ENCODE measurements around the gene TSC1.

The TSC1 gene

GRCh38 chr9:132887181-132888120 is 57.0 kb downstream of the TSC1 start:
- H3K27me3 Mint-ChIP-seq = no peaks in the 10 kb centered on the region
- no peak for DNase-seq (ENCODE audit: low spot score in 2 of 2)
- no peak for ATAC-seq (replicated peaks; ENCODE audit: extremely low read depth, poor library complexity, severe bottlenecking)
- no peak overlapping the region for H3K4me3 Mint-ChIP-seq
- peaks cover 5% of the 10 kb centered on the region for H3K4me1 Mint-ChIP-seq
- no peak overlapping the region for H3K27ac Mint-ChIP-seq (ENCODE audit: low read depth)
- no peaks in the 10 kb centered on the region for H3K36me3 Mint-ChIP-seq (ENCODE audit: insufficient read depth)
- H3K9me3 Mint-ChIP-seq = no peaks in the 10 kb centered on the region

GRCh38 chr9:132886334-132886725 is 58.1 kb downstream of the TSC1 start:
- H3K4me3 Mint-ChIP-seq = no peak overlapping the region
- peaks cover 5% of the 10 kb centered on the region for H3K4me1 Mint-ChIP-seq

GRCh38 chr9:132885720-132886333 is 58.6 kb downstream of the TSC1 start:
- ATAC-seq (replicated peaks; ENCODE audit: extremely low read depth, poor library complexity, severe bottlenecking) = no peak
- no peak for DNase-seq (ENCODE audit: low spot score in 2 of 2)
- Mint-ChIP-seq H3K27ac (ENCODE audit: low read depth) (no peak overlapping the region), H3K4me3 (no peak overlapping the region), H3K27me3 (no peaks in the 10 kb centered on the region), H3K4me1 (peaks cover 5% of the 10 kb centered on the region), H3K36me3 (ENCODE audit: insufficient read depth) (peaks cover 2% of the 10 kb centered on the region), H3K9me3 (no peaks in the 10 kb centered on the region)

More at GRCh38 chr9:132886334-132886725, 58.1 kb downstream of the TSC1 start:
- Mint-ChIP-seq H3K27me3 (no peaks in the 10 kb centered on the region), H3K9me3 (no peaks in the 10 kb centered on the region), H3K27ac (ENCODE audit: low read depth) (no peak overlapping the region), H3K36me3 (ENCODE audit: insufficient read depth) (peaks cover 2% of the 10 kb centered on the region)
- no peak for ATAC-seq (replicated peaks; ENCODE audit: extremely low read depth, poor library complexity, severe bottlenecking)
- DNase-seq (ENCODE audit: low spot score in 2 of 2) = no peak

GRCh38 chr9:132883349-132884294 is 60.8 kb downstream of the TSC1 start:
- ATAC-seq (replicated peaks; ENCODE audit: extremely low read depth, poor library complexity, severe bottlenecking) = no peak
- Mint-ChIP-seq H3K4me3 (no peak overlapping the region), H3K9me3 (no peaks in the 10 kb centered on the region), H3K4me1 (peaks cover 18% of the 10 kb centered on the region), H3K27me3 (no peaks in the 10 kb centered on the region), H3K36me3 (ENCODE audit: insufficient read depth) (peaks cover 9% of the 10 kb centered on the region), H3K27ac (ENCODE audit: low read depth) (no peak overlapping the region)
- DNase-seq (ENCODE audit: low spot score in 2 of 2) = no peak

GRCh38 chr9:132882616-132883015 is 61.8 kb downstream of the TSC1 start:
- ATAC-seq (replicated peaks; ENCODE audit: extremely low read depth, poor library complexity, severe bottlenecking) (no peak), DNase-seq (ENCODE audit: low spot score in 2 of 2) (no peak)
- Mint-ChIP-seq H3K9me3 (no peaks in the 10 kb centered on the region), H3K36me3 (ENCODE audit: insufficient read depth) (peaks cover 10% of the 10 kb centered on the region), H3K4me1 (peaks cover 17% of the 10 kb centered on the region), H3K27ac (ENCODE audit: low read depth) (no peak overlapping the region), H3K27me3 (no peaks in the 10 kb centered on the region), H3K4me3 (no peak overlapping the region)

GRCh38 chr9:132881826-132882225 is 62.6 kb downstream of the TSC1 start:
- no peak for ATAC-seq (replicated peaks; ENCODE audit: extremely low read depth, poor library complexity, severe bottlenecking)
- Mint-ChIP-seq H3K9me3 (no peaks in the 10 kb centered on the region), H3K36me3 (ENCODE audit: insufficient read depth) (peaks cover 15% of the 10 kb centered on the region), H3K4me3 (no peak overlapping the region), H3K27me3 (no peaks in the 10 kb centered on the region), H3K27ac (ENCODE audit: low read depth) (no peak overlapping the region), H3K4me1 (peaks cover 17% of the 10 kb centered on the region)
- no peak for DNase-seq (ENCODE audit: low spot score in 2 of 2)

GRCh38 chr9:132880324-132880661 is 64.1 kb downstream of the TSC1 start:
- Mint-ChIP-seq H3K27me3 (no peaks in the 10 kb centered on the region), H3K4me1 (peaks cover 17% of the 10 kb centered on the region), H3K27ac (ENCODE audit: low read depth) (no peak overlapping the region), H3K36me3 (ENCODE audit: insufficient read depth) (peaks cover 15% of the 10 kb centered on the region), H3K9me3 (no peaks in the 10 kb centered on the region), H3K4me3 (peak overlapping the region; percentile 17)
- ATAC-seq (replicated peaks; ENCODE audit: extremely low read depth, poor library complexity, severe bottlenecking) (no peak), DNase-seq (ENCODE audit: low spot score in 2 of 2) (no peak)

GRCh38 chr9:132879457-132880323 is 64.7 kb downstream of the TSC1 start:
- Mint-ChIP-seq H3K4me1 (peaks cover 17% of the 10 kb centered on the region), H3K27me3 (no peaks in the 10 kb centered on the region), H3K9me3 (no peaks in the 10 kb centered on the region), H3K4me3 (peak overlapping the region; percentile 80), H3K36me3 (ENCODE audit: insufficient read depth) (peaks cover 15% of the 10 kb centered on the region), H3K27ac (ENCODE audit: low read depth) (peak overlapping the region; percentile 87)
- DNase-seq (ENCODE audit: low spot score in 2 of 2) (no peak), ATAC-seq (replicated peaks; ENCODE audit: extremely low read depth, poor library complexity, severe bottlenecking) (no peak)

- ATAC-seq (replicated peaks; ENCODE audit: extremely low read depth, poor library complexity, severe bottlenecking) (no peak), DNase-seq (ENCODE audit: low spot score in 2 of 2) (no peak)
- peak within 1 kb of the TSS; percentile 87 for H3K27ac Mint-ChIP-seq (ENCODE audit: low read depth)
- H3K27me3 Mint-ChIP-seq = no peaks in the 10 kb centered on the region
- peaks cover 17% of the 10 kb centered on the region for H3K4me1 Mint-ChIP-seq
- peak within 1 kb of the TSS; percentile 80 for H3K4me3 Mint-ChIP-seq
- H3K36me3 Mint-ChIP-seq (ENCODE audit: insufficient read depth) = peaks cover 15% of the 10 kb centered on the region
- no peaks in the 10 kb centered on the region for H3K9me3 Mint-ChIP-seq
Observed at GRCh38 chr9:132878695-132879456, 65.5 kb downstream of the TSC1 start, which contains the start of gene SPACA9. Gene SPACA9, plus strand, starts transcription at chr9:132878898. Its CDS starts 5,050 bp downstream, at chr9:132883948.

GRCh38 chr9:132877824-132878694 is 66.4 kb downstream of the TSC1 start, which contains the start of gene AK8:
Gene AK8, minus strand, starts transcription at chr9:132878284. Its CDS starts 29 bp downstream, at chr9:132878255.
- DNase-seq (ENCODE audit: low spot score in 2 of 2) = peak; percentile 64 to 66
- Mint-ChIP-seq H3K9me3 (no peaks in the 10 kb centered on the region), H3K27ac (ENCODE audit: low read depth) (peak within 1 kb of the TSS; percentile 87), H3K4me3 (peak within 1 kb of the TSS; percentile 80), H3K36me3 (ENCODE audit: insufficient read depth) (peaks cover 16% of the 10 kb centered on the region), H3K4me1 (peaks cover 17% of the 10 kb centered on the region), H3K27me3 (no peaks in the 10 kb centered on the region)
- peak; percentile 74 for ATAC-seq (replicated peaks; ENCODE audit: extremely low read depth, poor library complexity, severe bottlenecking)

All from central memory CD8-positive, alpha-beta T cell (primary cell).